GM19035 (cell line): ENCODE results near the gene RARB.

Experiments
- ATAC-seq: cut with Tn5 transposase; IDR thresholded peaks from one replicate; pipeline ENCODE4 v1.9.1; 2021; ENCODE audit not compliant: unreplicated experiment

RARB gene

DNA sequence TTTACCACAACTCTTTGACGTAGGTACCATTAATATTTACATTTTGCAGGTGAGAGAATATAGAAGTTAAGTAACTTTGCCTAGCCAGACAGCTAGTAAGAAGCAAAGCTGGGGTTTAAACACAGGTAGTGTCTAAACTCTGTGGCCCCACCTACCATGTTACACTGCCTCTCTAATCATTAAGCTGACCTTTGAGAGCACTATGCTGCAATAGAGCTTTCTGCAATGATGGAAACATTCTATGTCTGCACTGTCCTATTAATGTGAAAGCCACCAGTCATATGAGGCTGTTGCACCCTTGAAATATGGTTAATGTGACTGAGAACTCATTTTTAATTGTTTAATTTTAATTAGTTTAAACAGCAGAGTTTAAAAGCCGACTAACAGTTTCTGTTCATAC, 6.3 kb upstream of the RARB start:
- no peak for ATAC-seq

DNA sequence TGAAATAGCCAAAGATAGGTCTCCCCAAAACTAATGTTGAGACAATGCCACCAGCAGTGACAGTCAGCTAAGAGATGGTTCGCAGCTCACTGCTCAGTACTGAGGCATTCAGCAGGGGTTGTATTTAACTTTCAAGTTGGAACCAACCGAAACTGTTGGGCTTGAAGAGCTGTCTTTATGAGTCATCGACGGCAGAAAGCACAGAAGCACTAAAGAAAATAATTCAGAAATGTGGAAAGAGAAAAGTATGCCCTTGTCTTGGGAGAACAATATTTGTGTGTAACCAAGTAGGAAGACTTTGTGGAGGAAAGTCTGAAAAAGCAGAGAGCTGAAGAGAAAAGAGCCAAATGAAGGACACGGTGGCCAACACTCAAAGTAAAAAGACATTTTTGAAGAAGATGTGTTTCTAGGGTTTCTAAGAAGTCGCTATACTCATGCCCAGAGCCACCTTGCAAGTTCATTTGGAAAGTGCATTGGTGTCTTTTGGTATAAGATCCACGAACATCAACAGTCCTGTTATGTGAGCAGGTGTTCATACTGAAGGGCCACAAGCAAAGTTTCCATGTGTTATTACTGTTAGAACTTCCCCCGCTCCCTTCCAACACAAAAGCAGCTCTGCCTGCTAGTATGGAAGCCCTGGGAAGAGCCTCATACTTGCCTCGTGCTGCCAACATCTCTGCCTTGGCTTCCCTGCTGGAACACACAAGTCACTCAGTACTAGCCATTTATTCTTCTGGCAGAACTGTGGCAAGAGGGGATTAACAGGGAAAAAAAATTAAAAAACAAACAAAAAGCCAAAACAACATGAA, 4.1 kb upstream of the RARB start:
- no peak for ATAC-seq

DNA sequence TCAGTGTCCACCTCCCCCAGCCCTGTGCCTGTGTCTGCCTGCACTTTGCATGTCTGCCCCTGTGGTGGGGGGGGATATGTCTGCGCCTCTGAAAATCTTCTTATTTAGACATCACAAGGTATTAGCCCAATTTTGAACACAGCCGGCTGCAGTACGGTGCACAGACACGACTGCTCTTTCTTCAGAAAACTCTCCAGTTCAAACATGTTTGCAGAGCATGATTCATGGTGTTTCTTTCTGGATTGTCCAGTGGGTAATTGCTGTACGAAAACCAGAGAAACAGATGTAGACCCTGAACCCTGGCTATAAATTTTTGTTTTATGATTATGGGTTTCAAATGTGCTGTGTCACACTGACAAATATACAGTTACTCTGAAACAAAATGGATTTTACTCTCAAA, 3.4 kb upstream of the RARB start:
- ATAC-seq = no peak

DNA sequence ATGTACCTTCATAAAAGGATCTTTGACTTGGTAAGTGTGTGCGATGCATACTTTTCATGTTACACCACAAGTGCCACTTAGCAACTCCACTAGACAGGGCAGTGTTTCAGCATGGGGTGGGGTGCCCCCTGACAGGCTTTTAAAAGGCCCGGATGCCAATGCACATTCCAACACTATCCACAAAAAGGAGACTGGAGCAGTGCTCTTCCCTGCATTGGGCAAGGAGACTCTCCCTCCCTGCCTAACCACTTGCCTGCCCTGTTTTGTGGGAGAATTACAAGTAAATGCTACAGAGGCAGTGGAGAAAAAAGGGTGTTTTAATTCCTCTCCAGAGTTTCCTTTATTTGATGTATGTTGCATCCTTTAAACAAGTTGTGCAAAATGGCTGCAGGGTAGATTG, 1.7 kb upstream of the RARB start:
- no peak for ATAC-seq

DNA sequence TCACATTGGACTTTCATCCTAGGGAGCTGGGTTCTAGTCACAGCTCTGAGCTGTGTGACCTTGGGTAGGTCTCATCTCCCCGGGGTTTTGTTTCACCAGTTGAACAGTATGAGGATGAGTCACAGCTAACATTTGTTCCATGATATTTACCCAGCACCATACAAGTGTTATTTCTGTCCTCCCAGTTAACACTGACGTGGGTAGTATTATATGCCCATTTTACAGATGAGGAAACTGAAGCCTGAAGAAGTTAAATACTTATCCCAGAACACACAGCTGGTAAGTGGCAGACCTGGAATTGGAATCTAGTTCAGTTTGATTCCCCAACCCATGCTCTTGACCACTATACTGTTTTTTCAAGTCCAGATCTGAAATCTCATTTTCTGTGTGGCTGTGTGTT, 908 bp upstream of the RARB start:
- ATAC-seq = no peak

DNA sequence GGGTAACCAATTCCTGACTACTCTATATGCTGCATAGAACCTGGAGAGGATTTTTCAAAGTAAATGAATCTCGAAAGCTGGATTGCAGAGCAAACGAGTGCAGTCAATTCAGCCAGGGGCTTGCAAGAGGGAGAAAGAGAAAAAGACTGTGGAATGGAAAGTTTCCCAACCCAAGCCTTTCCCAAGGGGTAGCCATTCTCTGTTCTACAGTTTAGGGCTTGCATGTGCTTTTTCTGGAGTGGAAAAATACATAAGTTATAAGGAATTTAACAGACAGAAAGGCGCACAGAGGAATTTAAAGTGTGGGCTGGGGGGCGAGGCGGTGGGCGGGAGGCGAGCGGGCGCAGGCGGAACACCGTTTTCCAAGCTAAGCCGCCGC, 511 bp upstream of the RARB start:
- no peak for ATAC-seq

DNA sequence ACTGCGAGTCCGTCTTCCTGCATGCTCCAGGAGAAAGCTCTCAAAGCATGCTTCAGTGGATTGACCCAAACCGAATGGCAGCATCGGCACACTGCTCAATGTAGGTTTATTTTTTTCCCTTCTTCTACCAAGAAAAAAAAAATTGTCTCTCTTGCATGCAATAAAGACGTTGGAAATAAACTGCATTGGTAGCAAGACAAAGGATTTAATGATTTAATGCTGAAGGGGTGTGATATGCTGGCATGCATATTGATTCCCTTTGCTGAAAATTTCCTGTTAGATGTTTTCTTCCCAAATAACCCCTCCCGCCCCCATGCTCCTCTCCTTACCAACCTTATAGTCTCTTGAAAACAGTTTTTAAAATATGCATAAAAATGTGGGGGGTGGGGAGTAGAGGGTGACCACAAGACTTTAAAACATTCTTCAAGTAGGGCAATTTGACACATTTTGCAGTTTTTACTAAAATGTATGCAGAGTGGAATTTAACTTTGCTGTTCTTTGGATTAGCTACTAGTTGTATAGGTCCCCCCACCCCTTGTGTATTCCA, 799 bp downstream of the RARB start:
- ATAC-seq = no peak

DNA sequence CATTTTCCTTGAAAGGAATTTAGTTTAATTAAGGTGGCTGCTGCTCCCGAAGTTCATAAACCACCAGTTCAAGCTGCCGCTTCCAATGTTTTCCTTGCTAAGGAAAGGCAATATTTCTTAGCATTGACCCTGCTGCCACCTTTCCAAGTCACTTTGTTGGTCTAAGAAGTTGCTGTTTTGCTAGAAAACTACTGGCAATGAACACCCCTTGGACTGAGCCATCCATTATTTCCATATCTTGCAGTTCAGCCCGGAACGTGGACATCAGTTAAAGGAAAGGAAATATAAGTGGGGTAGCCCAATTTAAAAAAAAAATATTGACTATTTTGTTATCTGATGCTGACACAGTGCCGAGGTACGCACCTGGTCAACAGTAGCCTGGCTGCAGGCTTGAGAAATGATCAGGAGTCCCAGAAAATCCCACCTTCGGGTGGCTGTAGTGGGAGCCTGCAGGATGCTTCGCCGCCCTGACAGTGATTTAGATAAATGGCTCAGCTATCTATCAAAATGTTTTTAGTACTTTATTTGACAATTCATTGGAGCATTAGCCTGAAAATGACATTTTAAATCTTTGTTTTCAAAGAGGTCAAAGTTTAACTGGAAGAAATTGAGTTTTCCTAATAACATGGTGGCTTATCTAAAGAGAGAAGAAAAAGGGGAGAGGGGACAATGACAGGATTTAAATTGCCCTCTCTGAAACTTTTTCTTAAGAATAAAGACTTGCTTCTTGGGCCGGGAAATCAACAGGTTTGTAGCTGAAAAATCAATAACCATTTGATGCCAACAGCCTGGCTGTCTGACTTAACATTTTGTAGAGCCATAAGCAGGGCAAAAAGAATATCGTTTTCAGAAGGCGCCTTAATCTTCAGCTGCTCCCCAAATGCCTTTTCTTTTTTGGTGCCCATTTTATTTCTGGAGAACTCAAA, 1.6 kb downstream of the RARB start:
- ATAC-seq = no peak

DNA sequence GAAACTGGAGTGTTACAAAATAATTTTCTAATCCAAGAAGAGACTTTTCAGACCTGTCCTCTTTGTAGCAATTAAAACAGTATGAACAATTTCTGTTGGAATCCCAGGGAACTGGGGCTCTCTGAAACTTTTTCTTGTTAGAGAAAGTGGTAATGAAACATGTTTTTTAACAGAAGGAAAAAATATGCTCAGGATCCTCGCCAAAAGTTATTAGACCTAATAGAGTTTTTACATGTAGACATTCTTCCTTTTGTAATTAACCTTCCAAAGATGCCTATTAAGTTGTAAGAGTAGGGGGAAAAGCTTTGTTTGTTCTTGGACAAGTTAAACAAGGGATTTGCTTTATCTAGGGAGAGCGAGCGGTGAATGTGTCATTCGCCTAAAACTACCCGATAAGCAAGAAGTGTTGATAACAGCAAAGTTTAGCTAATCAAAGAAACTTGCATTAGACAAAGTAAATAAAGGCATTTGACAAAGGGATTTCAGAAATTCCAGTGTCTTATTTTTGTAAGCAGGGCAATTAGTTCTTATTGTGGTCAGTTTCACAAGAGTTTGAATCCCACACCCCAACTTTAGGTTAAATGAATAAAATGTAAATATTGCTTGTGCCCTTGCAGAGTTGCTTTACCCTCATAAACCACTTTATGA, 2.3 kb downstream of the RARB start:
- ATAC-seq = no peak

DNA sequence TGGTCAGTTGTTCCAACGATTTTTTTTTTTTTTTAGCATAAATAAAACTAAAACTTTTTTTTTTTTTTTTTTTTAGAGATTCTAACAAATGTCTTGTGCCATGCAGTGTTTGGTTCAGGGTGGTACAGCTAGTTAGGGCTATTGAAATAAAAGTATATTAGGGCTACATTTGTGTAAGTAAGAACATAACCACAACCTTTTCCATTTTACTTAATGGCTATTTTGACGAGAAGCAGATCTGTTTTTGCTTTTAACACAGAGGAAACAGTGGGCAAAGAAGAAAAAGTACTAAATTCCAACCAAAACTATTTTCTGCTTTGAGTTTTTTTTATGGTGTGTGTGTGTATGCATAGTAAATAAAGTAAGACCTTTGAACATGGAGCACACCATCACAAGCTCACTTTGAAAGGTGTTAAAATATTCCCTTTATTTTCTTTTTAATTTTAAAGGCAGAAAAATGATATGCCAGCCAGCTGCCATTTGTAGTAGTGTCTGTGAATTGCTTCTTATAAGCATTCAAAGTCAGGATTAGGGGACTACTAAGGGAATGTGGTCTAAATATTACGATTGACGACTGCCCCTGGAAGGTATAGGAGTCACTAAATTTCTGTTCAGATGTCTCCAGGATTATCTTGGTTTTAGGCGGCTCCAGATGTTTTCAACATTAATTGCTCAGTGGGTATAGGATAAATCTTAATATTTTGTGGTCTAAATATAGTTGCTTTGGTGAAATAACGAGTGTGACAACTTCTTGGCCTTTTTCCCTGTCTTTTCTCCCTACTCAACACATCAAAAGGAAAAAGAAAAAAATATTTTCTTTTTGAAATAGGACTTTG, 3.1 kb downstream of the RARB start:
- no peak for ATAC-seq

DNA sequence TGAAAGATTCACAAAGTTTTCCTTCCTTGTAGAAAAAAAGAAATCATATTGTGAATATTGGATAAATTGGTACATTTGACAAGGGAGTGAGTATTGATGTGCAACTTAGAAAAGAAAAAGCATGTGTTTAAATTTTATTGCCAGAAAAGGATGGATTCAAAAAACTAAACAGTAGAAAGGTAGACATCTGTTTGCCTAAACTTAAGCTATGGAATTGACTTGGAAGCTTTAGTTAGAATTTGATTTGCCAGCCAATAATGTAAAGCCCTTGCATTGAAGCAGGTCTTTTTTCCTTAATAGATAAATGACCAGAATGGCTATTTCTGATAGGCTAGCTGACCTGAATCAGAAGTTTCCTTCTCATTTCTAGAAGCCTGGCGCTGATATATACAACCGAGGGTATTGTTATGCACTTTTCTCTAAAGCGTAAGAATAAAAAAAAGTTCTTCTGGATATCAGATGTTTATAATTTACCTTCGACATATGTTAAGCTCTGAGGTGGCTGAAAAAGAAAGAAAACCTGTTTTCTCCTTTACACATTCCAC, 4.2 kb downstream of the RARB start:
- no peak for ATAC-seq

DNA sequence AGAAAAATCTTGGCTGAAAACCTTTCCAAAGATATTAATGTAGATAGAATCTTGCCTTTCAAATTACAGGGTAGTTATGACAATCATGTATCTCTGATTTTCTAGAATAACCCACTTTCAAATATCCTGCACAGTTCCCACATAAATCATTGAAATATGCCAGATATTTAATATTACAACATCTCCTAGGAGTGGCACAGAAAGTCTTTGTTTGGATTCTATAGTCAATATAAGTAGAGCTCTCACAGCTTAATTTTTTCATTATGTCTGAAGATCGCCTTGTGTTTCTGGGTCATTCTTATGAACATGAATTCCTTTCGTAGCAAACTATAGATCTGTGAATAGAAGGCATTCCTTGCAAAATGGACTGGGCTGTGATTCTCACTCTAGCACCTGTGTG, 5.0 kb downstream of the RARB start:
- no peak for ATAC-seq

DNA sequence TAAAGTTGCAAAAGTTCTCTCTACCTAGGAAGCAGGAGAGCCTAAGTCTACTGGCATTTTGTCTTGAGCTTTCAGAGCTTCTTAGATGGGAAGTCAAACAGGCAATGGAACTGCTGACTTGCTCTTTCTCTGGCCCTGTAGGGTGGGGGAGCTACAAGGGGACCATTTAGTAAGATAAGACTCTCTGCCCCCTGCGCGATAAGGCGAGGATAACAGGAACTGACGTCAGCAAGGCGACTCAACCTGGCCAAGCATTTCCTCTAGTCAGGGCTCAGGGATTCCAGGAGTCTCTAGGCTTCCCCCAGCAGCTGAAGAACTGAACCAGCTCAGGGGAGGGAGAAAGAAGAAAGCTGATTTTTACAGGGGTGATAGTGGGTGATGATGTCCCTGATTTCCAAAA, 5.8 kb downstream of the RARB start:
- ATAC-seq = no peak

DNA sequence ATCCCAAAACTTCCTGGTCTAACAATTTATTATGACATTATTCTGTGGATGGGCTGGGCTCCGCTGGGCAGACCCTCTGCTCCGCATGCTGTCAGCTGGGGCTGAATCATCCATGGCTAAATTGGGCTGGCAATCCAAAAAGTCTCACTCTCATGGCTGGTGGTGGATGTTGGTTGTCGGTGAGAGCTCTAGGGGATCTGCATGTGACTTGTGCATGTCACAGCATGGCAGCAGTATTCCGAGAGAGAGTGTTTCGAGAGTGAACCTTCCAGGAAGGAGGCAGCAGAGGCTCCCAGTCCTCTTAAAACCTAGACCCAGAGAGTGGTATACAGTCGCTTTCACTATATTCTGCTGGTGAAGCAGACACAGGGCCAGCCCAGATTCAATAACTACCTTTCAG, 9.9 kb downstream of the RARB start:
- ATAC-seq = no peak

DNA sequence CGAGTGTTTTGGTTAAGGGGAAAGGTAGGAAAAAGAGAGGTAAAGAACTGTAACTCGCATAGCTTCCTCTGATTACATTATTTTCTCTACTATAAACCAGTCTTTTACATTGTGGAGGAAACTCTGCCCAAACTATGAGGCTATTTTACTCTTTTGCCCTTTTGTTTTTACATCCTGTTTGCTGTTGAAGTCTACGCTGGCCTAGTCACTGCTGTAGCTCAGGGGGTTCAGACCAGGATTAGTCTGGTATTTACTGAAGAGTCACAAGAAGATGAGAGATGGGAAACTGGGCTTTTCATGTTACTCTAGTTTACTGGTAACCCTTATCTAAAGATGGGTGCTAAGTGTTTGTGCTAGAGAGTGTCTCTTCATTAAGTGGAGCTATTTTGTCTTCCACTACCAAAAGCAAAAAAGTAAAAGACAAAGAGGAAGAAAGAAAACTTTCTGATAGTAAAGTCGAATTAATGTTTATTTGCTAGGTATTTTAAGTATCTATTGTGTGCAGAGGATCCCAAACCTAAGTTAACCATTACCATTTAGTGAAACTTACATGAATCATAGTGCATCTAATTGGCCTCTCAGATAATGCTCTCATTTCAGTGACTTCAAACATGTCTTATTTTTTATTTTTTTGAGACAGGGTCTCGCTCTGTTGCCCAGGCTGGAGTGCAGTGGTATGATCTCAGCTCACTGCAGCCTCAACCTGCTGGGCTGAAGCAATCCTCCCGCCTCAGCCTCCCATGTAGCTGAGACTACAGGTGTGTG, 10.9 kb downstream of the RARB start:
- no peak for ATAC-seq

DNA sequence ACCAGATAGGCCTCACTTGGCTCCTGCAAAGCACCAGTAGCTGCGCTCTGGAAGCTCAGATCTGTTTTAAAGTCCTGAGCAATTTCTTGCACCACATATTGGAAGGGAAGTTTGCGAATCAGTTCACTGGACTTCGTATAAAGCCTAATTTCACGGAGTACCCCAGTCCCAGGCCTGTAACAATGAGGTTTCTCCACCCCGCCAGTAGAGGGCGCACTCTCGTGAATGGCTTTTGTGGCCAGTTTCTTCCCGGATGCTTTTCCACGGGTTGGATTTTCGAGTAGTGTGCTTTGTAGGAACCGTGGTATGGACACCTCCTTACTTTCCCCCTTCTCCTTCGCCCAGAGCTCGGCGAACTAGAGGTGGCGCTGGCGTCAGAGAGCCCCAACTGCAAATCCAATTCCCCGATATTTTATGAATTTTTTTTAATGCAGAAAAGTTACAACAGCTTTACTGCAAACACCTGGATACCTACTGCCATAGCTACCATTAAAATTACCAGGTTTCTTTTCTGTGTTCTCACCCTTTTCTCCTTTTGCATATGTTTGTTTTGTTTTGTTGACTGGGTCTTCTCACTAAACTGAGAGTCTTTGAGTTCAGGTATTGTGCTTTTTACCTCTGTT, 13.3 kb downstream of the RARB start:
- no peak for ATAC-seq

DNA sequence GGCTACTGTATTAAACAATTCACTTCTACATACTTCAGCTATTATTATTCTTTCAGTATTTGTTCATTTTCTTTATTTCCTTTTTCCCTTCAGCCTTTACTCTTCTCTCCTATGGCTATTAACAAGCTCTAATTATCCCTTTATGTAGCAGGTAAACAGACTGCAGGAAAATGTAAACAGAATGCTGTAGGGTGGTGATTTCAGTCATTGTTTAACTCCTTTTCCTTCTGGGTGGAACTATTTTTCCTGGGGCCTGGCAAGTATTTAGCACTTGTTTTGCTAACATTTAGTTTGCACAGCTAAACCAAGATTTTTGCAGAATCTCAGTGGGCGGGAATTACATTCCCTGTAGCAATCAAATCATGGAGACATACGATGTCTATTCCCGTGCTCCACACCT, 14.4 kb downstream of the RARB start:
- no peak for ATAC-seq

DNA sequence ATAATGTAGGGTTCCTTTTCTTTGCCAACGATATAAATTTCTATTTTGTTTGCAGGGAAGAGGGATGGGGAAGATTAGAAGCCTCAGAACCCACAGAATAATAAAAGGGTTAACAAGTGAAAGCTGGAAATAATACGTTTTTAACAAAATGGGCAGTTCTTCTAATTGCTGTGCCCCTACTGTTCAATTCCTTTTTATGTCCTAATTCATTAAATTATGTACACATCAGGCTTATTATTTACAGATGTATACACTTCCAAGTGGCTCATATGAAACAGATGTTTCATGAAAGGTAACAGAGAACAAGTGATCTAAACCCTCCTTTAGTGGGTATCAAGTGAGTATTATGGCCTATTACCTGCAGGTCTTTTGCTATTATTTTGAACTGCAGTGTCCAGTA, 16.2 kb downstream of the RARB start:
- no peak for ATAC-seq

DNA sequence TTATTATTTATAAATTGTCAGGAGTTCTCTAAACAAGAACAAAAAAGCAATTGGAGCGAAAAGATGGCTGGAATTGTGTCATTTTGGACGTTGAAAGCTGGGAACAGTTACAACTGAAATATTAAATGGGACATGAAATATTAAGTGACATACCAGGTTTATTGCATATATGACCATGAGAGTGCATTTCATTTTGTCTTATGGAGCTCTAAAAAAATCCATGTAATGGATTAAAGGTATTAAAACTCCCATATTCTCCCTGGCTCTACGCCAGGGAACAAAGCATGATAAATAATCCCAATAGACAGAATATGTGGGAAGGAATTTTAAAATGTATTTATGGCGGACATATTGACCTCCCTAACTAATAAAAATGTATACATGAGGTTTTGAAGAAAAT, 17.7 kb downstream of the RARB start:
- ATAC-seq = no peak
